NCI-H2227 (cell line): Measurements from ENCODE around the gene DLL1.

Source experiments
- DNase-seq: peaks from one replicate; lab custom pipeline; 2025; ENCODE audit not compliant: unreplicated experiment; lab: John Stamatoyannopoulos, UW

DLL1 gene

GRCh38 chr6:170295510-170296422 is 4.9 kb upstream of the DLL1 start:
- DNase-seq = peak; percentile 64

- peak; percentile 34 for DNase-seq
These were observed 4.1 kb upstream of the DLL1 start for GRCh38 chr6:170294813-170295509.

GRCh38 chr6:170294298-170294730 is 3.4 kb upstream of the DLL1 start:
- DNase-seq = no peak

GRCh38 chr6:170293341-170294231 is 2.7 kb upstream of the DLL1 start:
- no peak for DNase-seq

GRCh38 chr6:170292407-170293158 is 1.7 kb upstream of the DLL1 start:
- DNase-seq = peak; percentile 6

- no peak for DNase-seq
These were observed 1.2 kb upstream of the DLL1 start for GRCh38 chr6:170292111-170292406.

- peak; percentile 68 for DNase-seq
These were observed 613 bp upstream of the DLL1 start for GRCh38 chr6:170291271-170292110.

GRCh38 chr6:170289951-170290295 is 955 bp downstream of the DLL1 start:
- DNase-seq = no peak

GRCh38 chr6:170289180-170289931 is 1.5 kb downstream of the DLL1 start:
- peak; percentile 34 for DNase-seq

GRCh38 chr6:170288852-170289179 is 2.1 kb downstream of the DLL1 start:
- no peak for DNase-seq

- no peak for DNase-seq
These were observed 2.7 kb downstream of the DLL1 start for GRCh38 chr6:170288091-170288631.

GRCh38 chr6:170287371-170287876 is 3.5 kb downstream of the DLL1 start:
- DNase-seq = no peak

GRCh38 chr6:170286934-170287265 is 4.0 kb downstream of the DLL1 start:
- no peak for DNase-seq

GRCh38 chr6:170286246-170286933 is 4.5 kb downstream of the DLL1 start:
- DNase-seq = peak; percentile 23

- DNase-seq = no peak
These were observed 5.4 kb downstream of the DLL1 start for GRCh38 chr6:170285482-170285881.

- no peak for DNase-seq
These were observed 5.9 kb downstream of the DLL1 start for GRCh38 chr6:170284866-170285469.

GRCh38 chr6:170284126-170284773 is 6.6 kb downstream of the DLL1 start:
- DNase-seq = no peak
